OCI-LY1 (cell line): Measurements from ENCODE around the gene LIN7B.

Experiments
- EZH2 ChIP-seq: fragments of 200-600 bp; sonication (generic), shearing (Covaris generic); IDR thresholded peaks from 2 replicates; pipeline ENCODE4 v1.8.0; 2017; ENCODE audit warnings: borderline replicate concordance, mixed run types, mild to moderate bottlenecking, antibody characterized with exemption, low read length, moderate library complexity, mixed read lengths
- TF ChIP-seq, protein P1 (sequence below): fragments of 200-600 bp; sonication (generic), shearing (Covaris generic); IDR thresholded peaks from 2 replicates; pipeline ENCODE4 v1.5.1; 2017; ENCODE audit warnings: mild to moderate bottlenecking, antibody characterized with exemption, low read length, moderate library complexity, mixed read lengths

DNA sequence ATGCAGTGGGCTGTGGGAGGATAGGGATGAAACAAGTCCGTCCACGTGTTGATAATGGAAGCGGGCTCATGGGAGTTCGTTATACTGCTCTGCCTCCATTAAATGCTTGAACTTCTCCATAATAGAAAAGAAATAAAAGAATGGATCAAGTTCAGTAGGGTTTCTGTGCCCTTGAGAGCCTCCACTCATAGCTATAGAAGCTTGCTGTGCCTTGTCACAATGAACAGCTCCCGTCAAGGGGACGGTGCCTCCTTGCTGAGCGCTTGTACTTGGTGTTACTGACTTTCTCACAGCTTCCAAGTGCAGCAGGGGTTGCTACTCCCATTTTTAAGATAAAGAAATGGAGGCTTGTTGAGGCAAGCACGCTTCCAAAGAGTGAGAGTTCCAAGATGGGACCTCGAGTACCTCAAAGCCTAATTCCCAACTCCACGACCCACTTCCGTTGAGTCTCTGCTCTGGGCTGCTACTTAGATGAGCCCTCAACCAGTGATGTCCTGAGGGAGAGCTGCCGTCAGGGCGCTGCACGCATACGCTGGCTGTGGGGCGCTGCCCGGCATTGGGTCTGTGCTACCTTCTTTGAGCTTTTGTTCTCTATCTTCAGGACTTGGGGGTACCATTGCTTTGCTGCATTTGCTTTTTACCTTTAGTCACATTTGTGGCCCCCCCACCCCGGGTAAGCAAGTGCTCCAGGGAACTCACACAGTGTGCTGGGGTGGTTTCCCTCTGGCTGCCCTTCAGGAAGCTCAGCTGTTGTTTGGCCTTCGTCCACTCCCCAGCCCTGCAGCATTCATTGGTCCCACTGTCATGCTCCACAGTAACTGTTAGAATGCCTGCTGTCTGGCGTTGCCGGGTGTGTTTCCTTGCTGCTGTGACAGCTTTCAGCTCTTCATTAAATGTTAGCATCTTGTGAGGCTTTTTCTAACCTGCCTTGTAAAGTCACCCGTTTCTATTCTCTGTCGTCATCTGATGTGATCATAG, 19.4 kb upstream of the LIN7B start:
- TF ChIP-seq, protein P1, sequence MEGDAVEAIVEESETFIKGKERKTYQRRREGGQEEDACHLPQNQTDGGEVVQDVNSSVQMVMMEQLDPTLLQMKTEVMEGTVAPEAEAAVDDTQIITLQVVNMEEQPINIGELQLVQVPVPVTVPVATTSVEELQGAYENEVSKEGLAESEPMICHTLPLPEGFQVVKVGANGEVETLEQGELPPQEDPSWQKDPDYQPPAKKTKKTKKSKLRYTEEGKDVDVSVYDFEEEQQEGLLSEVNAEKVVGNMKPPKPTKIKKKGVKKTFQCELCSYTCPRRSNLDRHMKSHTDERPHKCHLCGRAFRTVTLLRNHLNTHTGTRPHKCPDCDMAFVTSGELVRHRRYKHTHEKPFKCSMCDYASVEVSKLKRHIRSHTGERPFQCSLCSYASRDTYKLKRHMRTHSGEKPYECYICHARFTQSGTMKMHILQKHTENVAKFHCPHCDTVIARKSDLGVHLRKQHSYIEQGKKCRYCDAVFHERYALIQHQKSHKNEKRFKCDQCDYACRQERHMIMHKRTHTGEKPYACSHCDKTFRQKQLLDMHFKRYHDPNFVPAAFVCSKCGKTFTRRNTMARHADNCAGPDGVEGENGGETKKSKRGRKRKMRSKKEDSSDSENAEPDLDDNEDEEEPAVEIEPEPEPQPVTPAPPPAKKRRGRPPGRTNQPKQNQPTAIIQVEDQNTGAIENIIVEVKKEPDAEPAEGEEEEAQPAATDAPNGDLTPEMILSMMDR, result no peak
- no peak for TF ChIP-seq EZH2
